Bronchial epithelial cell (primary cell): ENCODE data around the gene PCDHGC3. TPM values are rescaled to one million over a fixed set of nuclear protein-coding genes. Genes with fewer than 3 reads are reported as not detected.

Source experiments
- DNase-seq: peaks from one replicate; pipeline ENCODE4 v3.0.0-alpha.2; 2010; ENCODE audit warnings: low read depth
- FAIRE-seq: peaks from 2 replicates; lab custom pipeline; 2011; peaks lifted over from hg19 to GRCh38; lab: Jason Lieb, UNC
- H3K27me3 ChIP-seq: 2 replicates; pipeline ENCODE4 v1.5.1; 2011; ENCODE audit warnings: low read length; ENCODE audit not compliant: control insufficient read depth, insufficient read depth
- H3K36me3 ChIP-seq: 2 replicates; pipeline ENCODE4 v1.5.1; 2011; ENCODE audit warnings: low read length; ENCODE audit not compliant: control insufficient read depth, insufficient read depth
- H3K4me3 ChIP-seq: 2 replicates; pipeline ENCODE4 v1.5.1; 2011; ENCODE audit warnings: mild to moderate bottlenecking, low read depth, low read length, control low read depth
- CTCF ChIP-seq: IDR thresholded peaks from 2 replicates; pipeline ENCODE4 v1.5.1; 2011; ENCODE audit warnings: mild to moderate bottlenecking, moderate library complexity, low read length, control low read depth, inconsistent platforms; ENCODE audit not compliant: insufficient read depth, severe bottlenecking
- total RNA-seq: library from RNA; depleted of rRNA; stranded (reverse); fragments of >200 nt; gene quantifications from 2 replicates; pipeline ENCODE4 v1.2.1, GENCODE V29; 2014

The PCDHGC3 gene
- total RNA-seq, 1 donor from 2014 or later = 9.5 TPM

DNA sequence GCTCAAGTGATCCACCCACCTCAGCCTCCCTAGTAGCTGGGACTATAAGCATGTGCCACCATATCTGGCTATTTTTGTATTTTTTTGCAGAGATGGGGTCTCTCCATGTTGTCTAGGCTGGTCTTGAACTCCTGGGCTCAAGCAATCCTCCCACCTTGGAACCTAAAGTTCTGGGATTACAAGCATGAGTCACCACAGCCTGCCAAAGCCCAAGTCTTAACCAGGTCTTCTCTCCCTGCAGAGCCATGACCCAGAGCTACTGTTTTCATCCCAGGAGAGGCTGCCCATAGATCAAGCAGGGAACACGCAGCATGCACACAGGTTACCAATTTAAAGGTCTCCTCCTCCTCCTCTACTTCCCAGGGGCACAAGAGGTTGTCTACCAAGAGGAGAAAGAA, 42.9 kb downstream of the PCDHGC3 start:
- no peak for TF ChIP-seq CTCF
- Histone ChIP-seq H3K4me3 (no peak overlapping the region), H3K27me3 (no peaks in the 10 kb centered on the region), H3K36me3 (peaks cover 13% of the 10 kb centered on the region)
- DNase-seq = no peak
- FAIRE-seq = no peak

- peaks cover 20% of the 10 kb centered on the region for H3K36me3 ChIP-seq
- no peak for FAIRE-seq
- no peak for TF ChIP-seq CTCF
Observed at GRCh38 chr5:141519605-141520565, 44.1 kb downstream of the PCDHGC3 start.

DNA sequence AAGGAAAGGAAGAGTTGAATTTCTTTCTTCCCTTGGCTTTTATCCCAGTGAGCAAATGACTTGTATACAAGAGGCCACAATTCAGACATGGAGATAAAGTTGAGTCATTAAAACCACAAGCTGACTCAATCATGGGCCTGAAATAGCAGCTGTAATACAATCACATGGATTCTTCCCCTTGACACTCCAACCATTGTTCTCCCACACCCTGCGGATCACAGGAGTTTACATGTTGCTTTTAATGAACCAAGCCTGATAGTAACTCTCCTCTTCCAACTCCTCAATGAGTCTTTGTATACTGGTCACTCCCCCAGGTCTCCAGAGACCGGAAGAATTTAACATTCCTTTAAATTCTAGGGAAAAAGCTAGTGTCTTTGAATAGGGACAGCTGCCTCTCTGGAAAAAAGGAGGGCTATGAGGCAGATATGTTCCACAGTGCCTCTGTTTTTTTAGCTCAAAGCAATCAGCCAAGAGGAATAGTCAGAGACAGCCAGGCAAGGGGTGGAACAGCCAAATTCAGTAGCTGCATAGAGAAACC, 45.5 kb downstream of the PCDHGC3 start:
- FAIRE-seq (peak; percentile 68), DNase-seq (peak; percentile 100)
- H3K27me3 ChIP-seq = no peaks in the 10 kb centered on the region
- TF ChIP-seq CTCF = no peak
- H3K36me3 ChIP-seq = peaks cover 19% of the 10 kb centered on the region
- no peak overlapping the region for H3K4me3 ChIP-seq

More at GRCh38 chr5:141519605-141520565, 44.1 kb downstream of the PCDHGC3 start:
- Histone ChIP-seq H3K27me3 (no peaks in the 10 kb centered on the region), H3K4me3 (no peak overlapping the region)
- peak; percentile 73 for DNase-seq

DNA sequence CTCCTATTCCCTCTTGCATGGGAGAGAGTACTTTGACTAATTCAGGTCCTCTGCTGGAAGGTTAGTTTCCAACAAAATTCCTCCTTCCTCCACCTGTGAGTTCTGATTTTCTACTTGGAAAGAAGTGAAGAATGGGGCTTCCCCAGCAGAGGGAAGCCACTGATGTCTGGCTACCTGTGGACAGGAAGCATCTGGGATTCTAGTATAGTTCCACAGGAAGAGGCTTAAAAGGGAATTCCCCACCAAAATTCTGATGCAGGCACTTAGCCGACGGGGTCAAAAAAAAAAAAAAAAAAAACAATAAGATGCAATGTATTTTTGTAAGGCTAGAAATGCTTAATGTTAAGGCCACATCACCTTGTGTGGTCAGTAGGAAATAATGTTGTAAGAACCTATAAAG, 46.5 kb downstream of the PCDHGC3 start:
- FAIRE-seq (no peak), DNase-seq (peak; percentile 38)
- no peak for TF ChIP-seq CTCF
- Histone ChIP-seq H3K4me3 (no peak overlapping the region), H3K27me3 (no peaks in the 10 kb centered on the region), H3K36me3 (peaks cover 16% of the 10 kb centered on the region)

DNA sequence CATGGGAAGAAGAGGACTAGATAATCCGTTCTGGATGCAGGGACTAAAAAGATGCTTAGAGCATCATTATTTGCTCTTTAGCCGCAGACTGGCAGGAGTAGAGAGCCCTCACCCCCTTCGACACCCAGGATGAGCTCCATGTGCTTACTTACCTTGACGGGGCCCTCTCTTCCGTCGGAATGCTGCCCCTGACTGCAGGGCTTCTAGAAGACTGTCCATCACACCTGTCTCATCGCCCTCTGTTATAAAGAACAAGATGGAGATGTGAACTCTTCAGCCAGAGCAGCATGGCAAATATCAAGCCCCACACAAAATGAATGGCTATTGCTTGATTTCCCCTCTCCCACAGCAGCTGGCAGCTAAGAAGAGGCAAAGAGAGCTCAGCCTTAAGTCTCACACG, 48.2 kb downstream of the PCDHGC3 start:
- no peak for TF ChIP-seq CTCF
- peaks cover 19% of the 10 kb centered on the region for H3K36me3 ChIP-seq
- FAIRE-seq = no peak
- no peaks in the 10 kb centered on the region for H3K27me3 ChIP-seq
- no peak for DNase-seq
- no peak overlapping the region for H3K4me3 ChIP-seq
